ENCODE data around the gene TMEM129.

Gene TMEM129

DNA sequence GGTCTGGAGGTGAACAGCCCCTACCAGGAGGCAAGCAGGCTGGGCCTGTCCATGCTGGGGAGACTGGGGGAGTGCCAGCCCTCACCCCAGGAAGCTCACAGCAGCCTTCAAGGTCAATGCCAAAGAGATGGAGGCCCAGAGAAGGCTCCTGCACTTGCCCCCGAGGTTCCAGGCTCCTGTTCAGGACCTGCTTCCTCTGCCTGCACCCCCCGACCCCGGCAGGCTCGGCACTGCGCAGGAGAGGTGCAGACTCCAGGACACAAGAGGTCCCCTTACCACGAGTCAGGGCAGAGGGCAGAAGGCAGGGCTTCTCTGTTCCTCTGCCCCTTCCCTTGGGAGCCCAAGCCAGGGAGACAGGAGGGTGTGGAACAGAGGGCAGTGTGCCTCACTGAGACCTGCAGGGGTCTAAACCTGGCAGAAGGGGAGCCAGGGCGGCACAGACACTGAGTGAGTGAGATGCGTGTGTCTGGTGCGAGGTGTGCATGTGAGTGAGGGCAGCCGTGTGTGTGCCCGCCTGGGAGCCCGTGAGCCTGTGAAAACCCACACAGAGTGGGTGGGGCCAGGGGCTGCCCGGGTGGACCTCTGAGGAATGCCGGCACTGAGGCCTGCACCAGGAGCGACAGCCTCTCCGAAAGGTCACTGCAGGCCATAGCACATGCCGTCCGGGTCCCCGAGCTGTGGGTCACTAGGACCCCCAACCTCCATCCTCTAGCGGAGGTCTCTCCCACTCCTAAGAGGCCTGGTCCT is 41.3 kb upstream of the TMEM129 start:
- TF ChIP-seq, protein P1, sequence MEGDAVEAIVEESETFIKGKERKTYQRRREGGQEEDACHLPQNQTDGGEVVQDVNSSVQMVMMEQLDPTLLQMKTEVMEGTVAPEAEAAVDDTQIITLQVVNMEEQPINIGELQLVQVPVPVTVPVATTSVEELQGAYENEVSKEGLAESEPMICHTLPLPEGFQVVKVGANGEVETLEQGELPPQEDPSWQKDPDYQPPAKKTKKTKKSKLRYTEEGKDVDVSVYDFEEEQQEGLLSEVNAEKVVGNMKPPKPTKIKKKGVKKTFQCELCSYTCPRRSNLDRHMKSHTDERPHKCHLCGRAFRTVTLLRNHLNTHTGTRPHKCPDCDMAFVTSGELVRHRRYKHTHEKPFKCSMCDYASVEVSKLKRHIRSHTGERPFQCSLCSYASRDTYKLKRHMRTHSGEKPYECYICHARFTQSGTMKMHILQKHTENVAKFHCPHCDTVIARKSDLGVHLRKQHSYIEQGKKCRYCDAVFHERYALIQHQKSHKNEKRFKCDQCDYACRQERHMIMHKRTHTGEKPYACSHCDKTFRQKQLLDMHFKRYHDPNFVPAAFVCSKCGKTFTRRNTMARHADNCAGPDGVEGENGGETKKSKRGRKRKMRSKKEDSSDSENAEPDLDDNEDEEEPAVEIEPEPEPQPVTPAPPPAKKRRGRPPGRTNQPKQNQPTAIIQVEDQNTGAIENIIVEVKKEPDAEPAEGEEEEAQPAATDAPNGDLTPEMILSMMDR (IDR thresholded peaks at IDR 0.05; ENCODE audit: low read depth, low read length), result no peak
- H3K4me3 ChIP-seq (ENCODE audit: low read depth, low read length), result no peak overlapping the region

DNA sequence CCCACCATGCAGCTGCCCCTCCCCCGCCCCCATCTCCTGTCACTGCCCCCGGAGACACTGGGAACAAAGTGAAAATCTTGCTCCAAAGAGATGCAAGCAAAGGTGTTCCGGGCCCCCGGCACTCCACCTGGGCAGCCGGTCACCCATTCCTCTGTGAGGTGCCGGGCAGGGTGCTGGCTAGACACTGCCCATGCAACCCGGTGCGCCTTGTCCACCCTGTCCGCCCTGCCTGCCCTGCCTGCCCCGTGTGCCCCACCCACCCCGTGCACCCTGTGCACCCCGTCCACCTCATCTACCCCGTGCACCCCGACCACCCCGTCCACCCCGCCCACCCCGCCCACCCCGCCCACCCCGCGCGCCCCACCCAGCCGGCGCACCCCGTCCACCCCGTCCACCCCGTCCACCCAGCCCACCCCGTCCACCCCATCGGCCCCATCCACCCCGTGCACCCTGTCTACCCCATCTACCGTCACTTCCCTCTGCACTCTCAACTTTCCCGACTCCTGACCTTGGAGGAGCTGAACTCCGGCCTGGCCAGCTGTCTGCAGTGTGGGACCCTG is 40.1 kb upstream of the TMEM129 start:
- no peak overlapping the region for H3K4me3 ChIP-seq (ENCODE audit: low read depth, low read length)
- TF ChIP-seq, protein P1 (IDR thresholded peaks at IDR 0.05; ENCODE audit: low read depth, low read length), result no peak

DNA sequence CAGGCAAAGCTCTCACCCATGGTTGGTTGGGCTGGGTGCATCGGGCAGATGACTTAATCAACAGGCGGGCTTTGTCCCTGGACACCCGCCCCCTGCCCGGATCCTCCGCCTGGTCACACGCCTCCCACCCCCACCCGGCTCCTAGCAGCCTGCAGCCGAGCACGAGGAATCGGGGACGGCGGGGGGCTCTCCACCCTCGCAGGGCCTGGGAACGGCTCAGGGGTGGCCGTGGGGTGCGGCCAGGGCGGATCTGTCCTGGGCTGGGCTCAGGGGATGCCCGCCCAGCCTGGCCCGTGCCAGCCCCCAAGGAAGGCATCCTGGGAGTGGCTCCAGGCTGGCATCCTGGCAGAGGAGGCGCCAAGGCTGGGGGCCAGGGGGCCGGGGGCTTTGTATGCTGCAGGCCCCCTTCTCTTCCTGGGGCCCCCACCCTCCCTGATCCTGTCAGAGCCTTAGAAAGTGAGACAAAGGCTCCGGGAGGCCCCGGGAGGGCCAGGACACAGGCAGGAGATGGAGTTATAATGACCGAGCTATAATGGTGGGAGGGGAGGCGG is 39.5 kb upstream of the TMEM129 start:
- TF ChIP-seq, protein P1 (IDR thresholded peaks at IDR 0.05; ENCODE audit: low read depth, low read length), result no peak
- H3K4me3 ChIP-seq (ENCODE audit: low read depth, low read length), result no peak overlapping the region

DNA sequence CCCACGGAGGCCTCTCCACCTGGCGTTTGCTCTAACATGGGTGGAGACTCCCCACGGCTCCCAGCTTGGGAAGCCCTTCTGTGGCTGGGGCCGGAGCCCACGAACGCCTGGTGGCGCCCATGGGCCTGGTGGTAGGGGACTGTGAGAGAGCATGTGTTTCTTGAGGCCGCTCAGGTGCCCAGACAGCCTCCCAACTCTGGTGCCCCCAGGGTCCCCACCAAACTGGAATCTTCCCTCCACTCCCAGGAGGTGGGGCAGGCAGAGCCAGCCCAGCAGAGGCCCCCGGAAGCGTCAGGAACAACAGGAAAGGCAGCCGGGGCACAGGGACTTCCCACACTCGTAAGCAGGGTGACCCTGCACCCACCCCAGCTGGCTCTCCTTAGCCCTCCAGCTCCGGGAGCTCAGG is 38.7 kb upstream of the TMEM129 start:
- no peak overlapping the region for H3K4me3 ChIP-seq (ENCODE audit: low read depth, low read length)
- TF ChIP-seq, protein P1 (IDR thresholded peaks at IDR 0.05; ENCODE audit: low read depth, low read length), result no peak

DNA sequence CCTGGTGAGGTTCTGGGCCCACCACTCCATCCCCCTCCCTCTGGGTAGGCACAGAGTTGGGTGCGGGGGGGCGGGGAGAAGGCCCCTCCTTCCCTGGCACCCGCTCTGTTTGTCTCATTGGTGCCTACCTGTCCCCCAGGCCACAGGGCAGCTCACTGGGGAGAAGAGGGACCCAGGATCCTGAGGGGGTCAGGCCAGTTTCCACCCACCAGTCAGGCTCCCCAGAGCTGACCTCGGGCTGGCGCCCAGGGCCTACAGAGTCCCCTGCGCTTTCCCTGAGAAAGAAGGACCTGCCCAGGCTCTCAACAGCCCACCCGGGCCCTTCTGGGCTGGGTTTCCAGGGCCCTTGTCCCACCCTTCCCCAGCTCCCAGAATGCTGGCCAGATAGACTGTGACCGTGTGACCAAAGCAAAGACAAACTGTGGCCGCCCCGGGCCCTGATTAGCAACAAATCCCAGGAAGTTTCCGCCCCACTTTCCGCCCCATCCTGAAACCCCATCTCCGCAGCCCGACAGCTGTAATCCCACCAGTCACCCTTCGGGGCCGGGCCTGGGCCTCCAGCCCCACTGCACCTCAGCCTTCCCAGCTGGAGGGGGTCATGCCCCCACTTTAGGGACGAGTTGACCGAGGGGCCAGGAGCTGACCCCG is 38.2 kb upstream of the TMEM129 start:
- TF ChIP-seq, protein P1 (IDR thresholded peaks at IDR 0.05; ENCODE audit: low read depth, low read length), result no peak

DNA sequence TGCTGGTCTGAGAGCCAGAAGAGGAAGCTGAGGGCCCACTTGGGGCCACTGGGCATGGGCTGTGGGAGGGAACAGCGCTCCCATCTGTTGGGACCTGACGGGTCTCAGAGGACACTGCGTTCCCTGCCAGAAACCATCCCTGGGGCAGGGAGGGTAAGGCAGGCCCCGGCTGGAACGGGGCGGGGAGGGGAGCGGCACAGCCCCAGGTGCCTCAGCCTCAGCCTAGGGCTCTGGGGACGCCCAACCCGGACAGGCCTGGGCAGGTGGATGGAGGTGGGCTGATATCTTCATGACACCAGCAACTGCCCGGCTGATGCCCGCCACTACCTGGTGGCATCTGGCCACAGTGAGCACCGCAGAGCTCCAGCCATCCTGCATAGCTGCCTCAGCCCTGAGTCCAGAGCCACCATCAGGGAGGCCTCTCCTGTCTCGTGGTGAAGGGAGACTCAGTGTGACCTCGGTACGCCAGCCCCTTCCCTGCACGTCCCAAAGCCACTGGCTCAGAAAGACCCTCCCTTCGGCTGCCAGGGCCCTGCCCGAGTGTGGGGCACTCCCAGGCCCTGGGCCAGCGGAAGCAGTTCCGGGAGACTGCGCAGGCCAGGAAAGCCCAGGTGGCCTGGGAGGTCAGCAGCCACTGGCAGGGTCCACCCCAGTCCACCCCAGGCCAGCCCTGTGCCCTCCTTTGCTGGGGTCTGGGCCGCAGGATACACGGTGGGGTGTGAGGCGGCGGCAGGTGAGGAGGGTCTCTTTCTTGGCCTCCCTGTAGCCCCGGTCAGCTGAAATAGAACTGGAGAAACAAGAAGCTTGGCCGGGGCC is 37.4 kb upstream of the TMEM129 start:
- TF ChIP-seq, protein P1 (IDR thresholded peaks at IDR 0.05; ENCODE audit: low read depth, low read length), result no peak
- no peak overlapping the region for H3K4me3 ChIP-seq (ENCODE audit: low read depth, low read length)

More for the DNA sequence above, 38.2 kb upstream of the TMEM129 start:
- H3K4me3 ChIP-seq (ENCODE audit: low read depth, low read length), result no peak overlapping the region

Data from WI38 (cell line).